Esophagus (tissue), 2 donors: ENCODE measurements around the gene SMYD3. TPM values are rescaled to one million over a fixed set of nuclear protein-coding genes. Genes with fewer than 3 reads are reported as not detected.
"Not testable (repeated sequence)": the region's sequence is repeated elsewhere in the genome, so short reads cannot be mapped to it uniquely, and the experiment has no call there.

Experiments
- H3K27ac ChIP-seq, 2 donors: one replicate each; pipeline ENCODE4 v1.5.1; 2013; ENCODE audit warnings: low read depth in 2 of 2, mild to moderate bottlenecking in 2 of 2, inconsistent platforms in 1 of 2, low read length in 1 of 2, moderate library complexity in 1 of 2
- H3K27me3 ChIP-seq, 2 donors: one replicate each; pipeline ENCODE4 v1.6.1; 2013; ENCODE audit warnings: low read length in 2 of 2, control low read depth in 1 of 2, mild to moderate bottlenecking in 1 of 2; ENCODE audit not compliant: insufficient read depth in 2 of 2, control insufficient read depth in 1 of 2
- H3K36me3 ChIP-seq, 2 donors: one replicate each; pipeline ENCODE4 v1.6.1; 2013; ENCODE audit warnings: low read length in 1 of 2; ENCODE audit not compliant: control insufficient read depth in 2 of 2, insufficient read depth in 2 of 2
- H3K4me1 ChIP-seq, 2 donors: one replicate each; pipeline ENCODE4 v1.6.1; 2013; ENCODE audit warnings: low read length in 1 of 2; ENCODE audit not compliant: control insufficient read depth in 2 of 2, insufficient read depth in 2 of 2
- H3K4me3 ChIP-seq, 2 donors: one replicate each; pipeline ENCODE4 v1.5.1; 2013; ENCODE audit warnings: low read length in 2 of 2, mild to moderate bottlenecking in 2 of 2, low read depth in 1 of 2, moderate library complexity in 1 of 2
- H3K9me3 ChIP-seq, 2 donors: one replicate each; pipeline ENCODE4 v1.6.1; 2013; ENCODE audit warnings: mild to moderate bottlenecking in 2 of 2, low read depth in 1 of 2, low read length in 1 of 2, moderate library complexity in 1 of 2; ENCODE audit not compliant: control insufficient read depth in 2 of 2, insufficient read depth in 1 of 2
- WGBS, 2 donors: extraction: QIAGEN DNeasy Blood & Tissue Kit; methylation state at CpG; one replicate each; pipeline ENCODE4 v1.1.7; 2013; 5-methylcytosine and 5-hydroxymethylcytosine counted together
- polyA plus RNA-seq, 2 donors: library from polyadenylated mRNA; stranded (reverse); fragments of 200-250 nt; gene quantifications; one replicate each; pipeline ENCODE4 v1.2.3, GENCODE V29; 2013
- donor health status: healthy with polysubstance abuse.
- donor health status: Bipolar disorder and iron deficiency.

SMYD3 gene
- polyA plus RNA-seq, 2 donors = 5.0 to 5.7 TPM

DNA sequence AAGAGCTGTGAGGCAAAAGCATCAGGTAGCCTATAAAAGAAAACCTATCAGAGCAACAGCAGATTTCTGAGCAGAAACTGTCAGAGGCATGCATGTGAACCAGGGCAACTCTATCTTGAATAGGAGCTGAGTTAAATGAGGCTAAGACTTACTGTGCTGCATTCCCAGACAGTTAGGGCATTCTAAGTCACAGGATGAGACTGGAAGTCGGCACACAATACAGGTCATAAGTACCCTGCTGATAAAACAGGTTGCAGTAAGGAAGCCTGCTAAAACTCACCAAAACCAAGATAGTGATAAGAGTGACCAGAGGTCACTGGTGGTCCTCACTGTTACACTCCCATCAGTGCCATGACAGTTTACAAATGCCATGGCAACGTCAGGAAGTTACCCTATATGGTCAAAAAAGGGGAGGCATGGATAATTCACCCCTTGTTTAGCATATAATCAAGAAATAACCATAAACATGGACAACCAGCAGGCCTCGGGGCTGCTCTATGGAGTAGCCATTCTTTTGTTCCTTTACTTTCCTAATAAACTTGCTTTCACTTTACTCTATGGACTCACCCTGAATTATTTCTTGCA, 150.0 kb downstream of the SMYD3 start:
- H3K27me3 ChIP-seq, H3K9me3 ChIP-seq, H3K27ac ChIP-seq, H3K4me3 ChIP-seq, H3K4me1 ChIP-seq, H3K36me3 ChIP-seq: not testable (repeated sequence)
- 78 to 84% methylated on average over 3 of the region's 3 CpGs for WGBS, 2 donors

DNA sequence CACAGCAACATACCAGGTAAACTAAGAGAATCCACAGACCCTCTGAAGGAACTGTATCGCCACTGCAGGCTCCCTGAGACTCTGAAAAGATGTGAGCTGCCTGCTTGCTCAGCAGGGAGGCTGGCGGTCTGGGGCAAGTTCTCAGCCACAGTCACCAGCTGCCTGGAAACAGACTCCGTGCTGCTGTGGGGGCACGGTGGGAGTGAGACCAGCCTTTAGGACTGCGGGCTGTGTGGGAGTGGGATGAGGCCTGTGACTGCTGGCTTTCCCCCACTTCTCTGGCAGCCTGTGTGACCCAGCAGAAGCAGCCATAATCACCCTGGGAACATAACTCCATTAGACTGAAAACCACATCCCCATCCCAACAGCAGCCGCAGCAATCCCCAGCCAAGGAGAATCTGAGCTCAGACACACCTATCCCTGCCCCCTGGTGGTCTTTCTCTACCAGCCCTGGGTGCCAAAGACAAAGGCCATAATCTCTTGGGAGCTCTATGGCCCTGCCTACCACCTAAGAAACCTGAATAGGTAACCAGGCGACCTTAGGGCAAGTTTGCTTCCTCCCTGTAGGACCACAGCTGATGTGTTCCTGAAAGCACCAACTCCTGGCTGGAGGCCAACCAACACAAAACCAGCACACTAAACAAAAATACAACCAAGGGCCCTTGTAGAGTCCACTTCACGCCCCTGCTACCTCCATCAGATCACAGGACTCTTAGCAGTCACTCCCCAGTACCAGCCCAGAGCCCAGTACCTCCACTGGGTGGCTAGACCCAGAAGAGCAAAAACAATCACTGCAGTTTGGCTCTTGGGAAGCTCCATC, 151.5 kb downstream of the SMYD3 start:
- no peaks in the 10 kb centered on the region for H3K36me3 ChIP-seq
- H3K27me3 ChIP-seq = no peaks in the 10 kb centered on the region
- no peak overlapping the region for H3K27ac ChIP-seq
- H3K9me3 ChIP-seq = no peaks in the 10 kb centered on the region
- no peak overlapping the region for H3K4me3 ChIP-seq
- no peaks in the 10 kb centered on the region for H3K4me1 ChIP-seq
- WGBS, 2 donors = 90 to 96% methylated on average over 8 of the region's 8 CpGs

DNA sequence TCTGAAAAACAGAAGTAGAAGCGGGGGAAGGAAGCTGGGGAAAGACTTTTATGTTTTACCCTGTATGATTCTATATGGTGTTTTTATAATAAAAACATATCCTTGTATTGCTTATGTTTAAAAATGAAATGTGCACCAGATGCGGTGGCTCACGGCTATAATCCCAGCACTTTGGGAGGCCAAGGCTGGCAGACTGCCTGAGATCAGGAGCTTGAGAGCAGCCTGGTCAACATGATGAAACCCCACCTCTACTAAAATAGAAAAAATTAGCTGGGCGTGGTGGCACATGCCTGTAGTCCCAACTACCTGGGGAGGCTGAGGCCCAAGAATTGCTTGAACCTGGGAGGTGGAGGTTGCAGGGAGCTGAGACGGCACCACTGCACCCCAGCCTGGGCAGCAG, 155.4 kb downstream of the SMYD3 start:
- Histone ChIP-seq H3K27me3 (no peaks in the 10 kb centered on the region), H3K9me3 (no peaks in the 10 kb centered on the region), H3K27ac (no peak overlapping the region), H3K4me1 (no peaks in the 10 kb centered on the region), H3K4me3 (no peak overlapping the region), H3K36me3 (no peaks in the 10 kb centered on the region)
- 93 to 94% methylated on average over 5 of the region's 5 CpGs for WGBS, 2 donors

DNA sequence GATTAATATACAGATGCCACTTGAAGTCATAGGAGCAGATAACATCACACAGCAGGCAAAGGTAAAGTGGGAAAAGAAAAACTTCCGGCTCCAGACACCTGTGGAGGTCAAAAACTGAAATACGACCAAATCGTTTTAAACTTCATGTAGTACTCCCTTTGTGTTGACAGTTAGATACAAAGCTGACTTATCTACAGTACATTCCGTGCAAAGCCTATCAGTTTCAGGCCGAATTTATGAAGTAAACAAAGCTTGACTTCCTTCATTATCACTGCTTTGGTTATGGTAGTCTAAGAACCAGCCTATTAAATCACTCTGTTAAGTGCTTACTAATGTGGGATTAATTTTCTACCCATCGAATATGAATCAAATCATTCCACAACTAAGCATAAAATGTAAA, 156.3 kb downstream of the SMYD3 start:
- 79 to 83% methylated on average over 6 of the region's 6 CpGs for WGBS, 2 donors
- Histone ChIP-seq H3K27ac (no peak overlapping the region), H3K27me3 (no peaks in the 10 kb centered on the region), H3K4me3 (no peak overlapping the region), H3K9me3 (no peaks in the 10 kb centered on the region), H3K4me1 (no peaks in the 10 kb centered on the region), H3K36me3 (no peaks in the 10 kb centered on the region)

DNA sequence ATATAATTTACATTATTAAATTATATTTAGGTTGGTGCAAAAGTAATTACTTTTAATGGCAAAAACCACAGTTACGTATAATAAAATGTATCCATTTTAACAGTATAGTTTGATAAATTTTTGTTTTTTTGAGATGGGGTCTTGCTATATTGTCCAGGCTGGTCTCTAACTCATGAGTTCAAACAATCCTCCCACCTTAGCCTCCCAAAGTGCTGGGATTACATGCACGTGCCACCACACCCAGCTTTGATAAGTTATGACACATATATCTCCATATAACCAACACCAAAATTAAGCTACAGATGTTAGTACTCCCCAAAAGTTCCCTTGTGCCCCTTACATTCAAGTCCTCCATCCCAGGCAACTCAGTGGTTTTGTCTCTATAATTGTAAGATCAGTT, 163.1 kb downstream of the SMYD3 start:
- Histone ChIP-seq H3K36me3 (no peaks in the 10 kb centered on the region), H3K4me3 (no peak overlapping the region), H3K27ac (no peak overlapping the region), H3K9me3 (no peaks in the 10 kb centered on the region), H3K4me1 (no peaks in the 10 kb centered on the region), H3K27me3 (no peaks in the 10 kb centered on the region)
- 94 to 98% methylated on average over 2 of the region's 2 CpGs for WGBS, 2 donors

DNA sequence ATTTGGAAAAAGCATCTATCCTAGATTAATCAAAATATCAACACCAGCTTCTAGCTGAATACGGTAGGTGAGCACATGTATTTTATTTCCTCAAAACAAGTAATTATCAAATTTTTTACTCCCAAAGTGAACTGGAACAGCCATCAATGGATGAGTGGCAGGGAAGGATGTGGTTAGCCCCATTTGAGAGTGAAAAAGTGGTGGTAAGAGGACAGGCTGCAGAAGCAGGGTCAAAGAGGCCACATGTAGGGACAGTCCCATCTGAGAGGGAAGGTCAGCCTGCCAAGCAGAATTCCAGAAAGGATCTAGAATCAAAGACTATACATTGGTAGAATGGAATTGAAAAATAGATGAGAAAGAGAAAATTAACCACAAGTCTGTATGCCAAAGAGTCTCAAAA, 163.8 kb downstream of the SMYD3 start:
- H3K27me3 ChIP-seq = no peaks in the 10 kb centered on the region
- H3K36me3 ChIP-seq = no peaks in the 10 kb centered on the region
- no peaks in the 10 kb centered on the region for H3K4me1 ChIP-seq
- WGBS, 2 donors = 81 to 92% methylated on average over 1 of the region's 1 CpG
- no peaks in the 10 kb centered on the region for H3K9me3 ChIP-seq
- H3K27ac ChIP-seq = no peak overlapping the region
- no peak overlapping the region for H3K4me3 ChIP-seq

DNA sequence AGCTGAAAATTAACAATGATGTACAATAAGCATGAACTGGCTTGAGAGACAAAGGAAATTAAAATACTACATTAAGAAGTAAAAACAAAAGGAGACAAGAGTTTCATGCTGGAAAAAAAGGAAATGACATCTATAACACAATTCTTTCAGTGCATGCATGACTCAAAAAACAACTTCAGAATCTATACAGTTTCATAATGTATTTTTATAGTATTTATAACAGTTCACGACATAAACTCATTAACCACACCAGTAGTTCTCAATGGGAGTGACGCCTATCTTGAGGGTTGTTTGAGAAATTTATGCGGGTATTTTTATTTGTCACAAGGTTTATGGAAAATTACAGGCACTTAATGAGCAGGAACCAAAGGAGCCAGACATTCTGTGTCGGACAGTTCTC, 168.5 kb downstream of the SMYD3 start:
- Histone ChIP-seq H3K4me1 (no peaks in the 10 kb centered on the region), H3K36me3 (no peaks in the 10 kb centered on the region), H3K27me3 (no peaks in the 10 kb centered on the region), H3K4me3 (no peak overlapping the region), H3K9me3 (no peaks in the 10 kb centered on the region), H3K27ac (no peak overlapping the region)
- 85 to 90% methylated on average over 4 of the region's 4 CpGs for WGBS, 2 donors

DNA sequence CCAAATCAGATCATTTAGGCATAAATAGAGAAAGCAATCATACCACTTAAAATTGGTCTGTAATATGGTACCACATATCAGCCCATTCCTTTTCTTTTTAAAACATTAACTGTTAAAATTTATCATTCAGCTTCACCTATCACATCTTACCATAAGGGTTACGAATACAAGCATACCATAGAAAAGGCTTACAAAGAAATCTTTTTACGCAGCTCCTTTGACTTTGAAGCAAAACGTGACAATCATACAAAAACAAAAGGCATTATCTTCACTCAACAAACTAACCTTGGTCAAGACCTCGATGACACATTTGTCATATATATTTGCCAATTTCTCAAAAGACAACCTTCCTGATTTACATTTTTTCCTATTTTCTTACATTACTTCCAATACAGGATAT, 169.0 kb downstream of the SMYD3 start:
- Histone ChIP-seq H3K4me3 (no peak overlapping the region), H3K27ac (no peak overlapping the region), H3K27me3 (no peaks in the 10 kb centered on the region), H3K4me1 (no peaks in the 10 kb centered on the region), H3K9me3 (no peaks in the 10 kb centered on the region), H3K36me3 (no peaks in the 10 kb centered on the region)
- 81% methylated on average over 4 of the region's 4 CpGs for WGBS, 2 donors

DNA sequence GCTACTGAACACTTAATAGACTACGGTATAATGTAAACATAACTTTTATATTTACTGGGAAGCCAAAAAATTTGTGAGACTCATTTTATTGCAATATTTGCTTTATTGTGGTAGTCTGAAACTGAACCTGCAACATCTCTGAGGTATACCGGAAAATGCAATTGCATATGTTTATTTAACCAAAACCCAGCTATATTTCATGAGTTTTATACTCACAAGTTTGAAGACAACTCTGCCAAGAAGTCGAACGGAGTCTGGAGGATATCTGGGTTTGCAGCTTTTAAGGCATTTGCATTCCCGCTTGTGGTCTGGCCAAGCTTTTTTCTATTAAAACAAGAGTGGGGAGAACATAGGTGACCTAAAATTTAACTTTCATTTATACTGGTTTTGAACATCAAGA, 171.9 kb downstream of the SMYD3 start:
- H3K9me3 ChIP-seq = no peaks in the 10 kb centered on the region
- no peaks in the 10 kb centered on the region for H3K36me3 ChIP-seq
- no peak overlapping the region for H3K27ac ChIP-seq
- H3K4me1 ChIP-seq = no peaks in the 10 kb centered on the region
- WGBS, 2 donors = 80 to 90% methylated on average over 5 of the region's 5 CpGs
- no peak overlapping the region for H3K4me3 ChIP-seq
- no peaks in the 10 kb centered on the region for H3K27me3 ChIP-seq

DNA sequence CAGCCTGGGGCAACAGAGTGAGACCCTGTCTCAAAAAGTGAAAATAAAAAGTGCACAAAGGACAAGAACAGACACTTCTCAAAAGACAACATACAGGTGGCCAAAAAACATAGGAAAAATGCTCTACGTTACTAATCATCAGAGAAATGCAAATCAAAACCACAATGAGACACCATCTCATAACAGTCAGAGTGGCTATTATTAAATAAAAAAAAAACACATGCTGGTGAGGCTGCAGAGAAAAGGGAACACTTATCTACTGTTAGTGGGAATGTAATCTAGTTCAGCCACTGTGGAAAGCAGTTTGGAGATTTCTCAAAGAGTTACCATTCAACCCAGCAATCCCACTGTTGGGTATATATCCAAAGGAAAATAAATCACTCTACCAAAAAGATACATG, 173.2 kb downstream of the SMYD3 start:
- H3K4me1 ChIP-seq = no peaks in the 10 kb centered on the region
- no peaks in the 10 kb centered on the region for H3K27me3 ChIP-seq
- no peak overlapping the region for H3K27ac ChIP-seq
- no peaks in the 10 kb centered on the region for H3K9me3 ChIP-seq
- no peaks in the 10 kb centered on the region for H3K36me3 ChIP-seq
- H3K4me3 ChIP-seq = no peak overlapping the region
- WGBS, 2 donors = 87 to 93% methylated on average over 1 of the region's 1 CpG
